Measurements from ENCODE around the gene CHTF8.
"Not testable (repeated sequence)": the region's sequence is repeated elsewhere in the genome, so short reads cannot be mapped to it uniquely, and the experiment has no call there.

The CHTF8 gene

GRCh38 chr16:69138608-69139007 lies 6.2 kb upstream of the CHTF8 start:
- DNase-seq (ENCODE audit: low read depth) = no peak

- DNase-seq (ENCODE audit: low read depth) = no peak
Measured at GRCh38 chr16:69133373-69133954, 1.1 kb upstream of the CHTF8 start.

- peak; percentile 41 for DNase-seq (ENCODE audit: low read depth)
Measured at GRCh38 chr16:69131839-69132423, 457 bp downstream of the CHTF8 start.

- DNase-seq (ENCODE audit: low read depth) = no peak
Measured at GRCh38 chr16:69131167-69131838, 1.1 kb downstream of the CHTF8 start.

GRCh38 chr16:69130461-69130860 lies 1.9 kb downstream of the CHTF8 start:
- no peak for DNase-seq (ENCODE audit: low read depth)

GRCh38 chr16:69127966-69128510 lies 4.3 kb downstream of the CHTF8 start:
- no peak for DNase-seq (ENCODE audit: low read depth)

GRCh38 chr16:69126801-69127200 lies 5.6 kb downstream of the CHTF8 start:
- DNase-seq (ENCODE audit: low read depth) = not testable (repeated sequence)

- DNase-seq (ENCODE audit: low read depth) = no peak
Measured at GRCh38 chr16:69126221-69126620, 6.2 kb downstream of the CHTF8 start.

GRCh38 chr16:69124961-69125360 lies 7.4 kb downstream of the CHTF8 start:
- not testable (repeated sequence) for DNase-seq (ENCODE audit: low read depth)

GRCh38 chr16:69124406-69124805 lies 8.0 kb downstream of the CHTF8 start:
- DNase-seq (ENCODE audit: low read depth) = not testable (repeated sequence)

- peak; percentile 43 for DNase-seq (ENCODE audit: low read depth)
Measured at GRCh38 chr16:69123910-69124309, 8.5 kb downstream of the CHTF8 start.

GRCh38 chr16:69120096-69120664 lies 12.2 kb downstream of the CHTF8 start:
- no peak for DNase-seq (ENCODE audit: low read depth)

- DNase-seq (ENCODE audit: low read depth) = no peak
Measured at GRCh38 chr16:69119536-69119935, 12.9 kb downstream of the CHTF8 start.

GRCh38 chr16:69118994-69119393 lies 13.4 kb downstream of the CHTF8 start:
- DNase-seq (ENCODE audit: low read depth) = no peak

GRCh38 chr16:69118468-69118867 lies 13.9 kb downstream of the CHTF8 start:
- no peak for DNase-seq (ENCODE audit: low read depth)

GRCh38 chr16:69116906-69117305 lies 15.5 kb downstream of the CHTF8 start:
- DNase-seq (ENCODE audit: low read depth) = no peak

GRCh38 chr16:69116256-69116875 lies 16.0 kb downstream of the CHTF8 start:
- no peak for DNase-seq (ENCODE audit: low read depth)

- DNase-seq (ENCODE audit: low read depth) = no peak
Measured at GRCh38 chr16:69115837-69116236, 16.6 kb downstream of the CHTF8 start.

GRCh38 chr16:69115361-69115760 lies 17.0 kb downstream of the CHTF8 start:
- DNase-seq (ENCODE audit: low read depth) = no peak

- no peak for DNase-seq (ENCODE audit: low read depth)
Measured at GRCh38 chr16:69114976-69115355, 17.4 kb downstream of the CHTF8 start.

- no peak for DNase-seq (ENCODE audit: low read depth)
Measured at GRCh38 chr16:69114346-69114975, 17.9 kb downstream of the CHTF8 start.

- no peak for DNase-seq (ENCODE audit: low read depth)
Measured at GRCh38 chr16:69113216-69113615, 19.2 kb downstream of the CHTF8 start.

Data from activated gamma-delta T cell treated with anti-CD3 and anti-CD28 coated beads, Interleukin-2, amount 50 U/mL, for 16 hours (primary cell).